HepG2 (cell line): ENCODE measurements around the gene FAIM2. TPM values are rescaled to one million over a fixed set of nuclear protein-coding genes. Genes with fewer than 3 reads are reported as not detected.

Experiments
- ATAC-seq: fragments of 200-7000 bp; cut with Tn5 transposase; 3 replicates; pipeline ENCODE4 v1.9.1; 2020; ENCODE audit warnings: mild to moderate bottlenecking, moderate library complexity
- BruUV-seq: library from RNA; stranded (reverse); fragments of 400-500 nt; replicated peaks from 2 replicates; lab custom pipeline; 2021; lab: Mats Ljungman, UMichigan
- CTCF ChIA-PET: fragments of 300-600 bp; formaldehyde crosslinking; extraction: SDS; loops from one replicate; lab custom pipeline; 2021; ENCODE audit warnings: low total read pairs, inconsistent platforms, low intra/inter-chr PET ratio; lab: Yijun Ruan, JAX
- POLR2A ChIA-PET: fragments of 350-600 bp; sonication (Branson Sonifier 250); formaldehyde crosslinking; loops from one replicate; lab custom pipeline; 2020; ENCODE audit warnings: antibody characterized with exemption, inconsistent platforms; lab: Yijun Ruan, JAX
- DNase-seq: peaks from one replicate; pipeline ENCODE4 v3.0.0-alpha.2; 2015; ENCODE audit warnings: low spot score
- FAIRE-seq: peaks from 3 replicates; lab custom pipeline; 2011; peaks lifted over from hg19 to GRCh38; lab: Jason Lieb, UNC
- H2AFZ ChIP-seq: one replicate; pipeline ENCODE4 v1.6.1; 2011; ENCODE audit warnings: low read length, inconsistent platforms
- H3K27ac ChIP-seq: fragments of 300-600 bp; 3 replicates; pipeline ENCODE4 v1.8.0; 2011; ENCODE audit warnings: mixed run types, mild to moderate bottlenecking, mixed read lengths, low read length, inconsistent platforms; ENCODE audit not compliant: insufficient read depth; ENCODE audit errors: extremely low read length
- H3K27me3 ChIP-seq, 2 experiments: fragments of 200-600 bp in 1 of 2; 2 replicates in 1 of 2; 3 replicates in 1 of 2; pipeline versions ENCODE4 v1.6.0 to v1.8.0; 2011; ENCODE audit warnings: low read length in 2 of 2, mild to moderate bottlenecking in 2 of 2, moderate library complexity in 2 of 2, inconsistent platforms in 1 of 2; ENCODE audit not compliant: insufficient read depth in 2 of 2, control insufficient read depth in 1 of 2
- H3K36me3 ChIP-seq, 2 experiments: fragments of 200-600 bp in 1 of 2; replicated peaks in 1 of 2; 2 replicates in 1 of 2; 3 replicates in 1 of 2; pipeline versions ENCODE4 v1.5.1 to v1.8.0; 2011; ENCODE audit warnings: low read length in 2 of 2, inconsistent platforms in 1 of 2; ENCODE audit not compliant: insufficient read depth in 2 of 2, control insufficient read depth in 1 of 2
- H3K4me1 ChIP-seq: 2 replicates; pipeline ENCODE4 v1.5.1; 2012; ENCODE audit warnings: low read length, inconsistent platforms; ENCODE audit not compliant: insufficient read depth
- H3K4me2 ChIP-seq: 2 replicates; pipeline ENCODE4 v1.6.0; 2011; ENCODE audit warnings: low read depth, low read length, inconsistent platforms
- H3K4me3 ChIP-seq, 3 experiments: fragments of 200-600 bp in 1 of 3; sonication (generic), shearing (Covaris generic) in 1 of 3; replicated peaks in 1 of 3; 2 replicates each; pipeline ENCODE4 v1.5.1; 2011 to 2016; ENCODE audit warnings: low read length in 3 of 3, inconsistent platforms in 2 of 3, low read depth in 2 of 3, mild to moderate bottlenecking in 2 of 3, control low read depth in 1 of 3, mixed read lengths in 1 of 3; ENCODE audit not compliant: insufficient read depth in 1 of 3
- H3K79me2 ChIP-seq: one replicate; pipeline ENCODE4 v1.6.1; 2011; ENCODE audit warnings: low read length, inconsistent platforms; ENCODE audit not compliant: insufficient read depth
- H3K9ac ChIP-seq: 2 replicates; pipeline ENCODE4 v1.6.0; 2011; ENCODE audit warnings: mild to moderate bottlenecking, low read depth, low read length, inconsistent platforms; ENCODE audit not compliant: insufficient read depth
- H3K9me3 ChIP-seq: 2 replicates; pipeline ENCODE4 v1.5.1; 2012; ENCODE audit warnings: mild to moderate bottlenecking, low read length
- H4K20me1 ChIP-seq: 2 replicates; pipeline ENCODE4 v1.6.0; 2011; ENCODE audit warnings: inconsistent platforms, mild to moderate bottlenecking, low read length, moderate library complexity; ENCODE audit not compliant: insufficient read depth
- CREB1 ChIP-seq, 2 experiments: fragments of 450-650 bp in 1 of 2; IDR thresholded peaks; 2 replicates each; pipeline ENCODE4 v1.6.1; 2016 to 2017; ENCODE audit warnings: control low read depth in 1 of 2, mild to moderate bottlenecking in 1 of 2, missing compliant biosample characterization in 1 of 2, missing genetic modification characterization in 1 of 2
- GZF1 ChIP-seq: sonication (generic); formaldehyde crosslinking; IDR thresholded peaks from 2 replicates; pipeline ENCODE4 v1.5.1; 2020; ENCODE audit warnings: mild to moderate bottlenecking, missing genetic modification reagents
- KMT2B ChIP-seq: IDR thresholded peaks from 2 replicates; pipeline ENCODE4 v1.6.1; 2016; ENCODE audit warnings: missing genetic modification reagents, missing compliant biosample characterization
- NCOA5 ChIP-seq: sonication (generic); formaldehyde crosslinking; IDR thresholded peaks from 2 replicates; pipeline ENCODE4 v1.4.0; 2020; ENCODE audit warnings: missing genetic modification reagents
- RBM39 ChIP-seq: fragments of 200-400 bp; formaldehyde crosslinking; IDR thresholded peaks from one replicate; pipeline ENCODE4 v1.6.1; 2018; ENCODE audit warnings: antibody characterized with exemption, mild to moderate bottlenecking, low read depth, low read length; ENCODE audit not compliant: poor library complexity, severe bottlenecking
- ZBTB42 ChIP-seq: sonication (generic); formaldehyde crosslinking; IDR thresholded peaks from 2 replicates; pipeline ENCODE4 v1.5.0; 2020; ENCODE audit warnings: mild to moderate bottlenecking, missing genetic modification reagents
- ZNF142 ChIP-seq: sonication (generic); formaldehyde crosslinking; IDR thresholded peaks from 2 replicates; pipeline ENCODE4 v1.4.0; 2020; ENCODE audit warnings: missing genetic modification reagents
- ZNF18 ChIP-seq: sonication (generic); formaldehyde crosslinking; IDR thresholded peaks from 2 replicates; pipeline ENCODE4 v1.8.0; 2022; ENCODE audit warnings: mild to moderate bottlenecking, missing genetic modification reagents; ENCODE audit not compliant: insufficient replicate concordance
- ZNF34 ChIP-seq: sonication (generic); formaldehyde crosslinking; IDR thresholded peaks from 2 replicates; pipeline ENCODE4 v1.4.0; 2020; ENCODE audit warnings: mild to moderate bottlenecking, missing genetic modification reagents, borderline replicate concordance
- ZNF569 ChIP-seq: sonication (generic); formaldehyde crosslinking; IDR thresholded peaks from 2 replicates; pipeline ENCODE4 v1.5.0; 2020; ENCODE audit warnings: mild to moderate bottlenecking, missing genetic modification reagents, moderate library complexity, borderline replicate concordance
- WGBS: methylation state at CpG from one replicate; pipeline ENCODE4 v1.1.6; 2017; ENCODE audit warnings: low lambda C conversion rate; 5-methylcytosine and 5-hydroxymethylcytosine counted together
- in situ Hi-C: cut with HindIII; loops from 2 replicates; pipeline ENCODE4 v1.10.0; 2017; ENCODE audit warnings: low pct_unique_long_range_greater_than_20kb; ENCODE audit not compliant: extremely low pct_ligation_motif_present
- intact Hi-C: fragments of 100-400 bp; cut with micrococcal nuclease; formaldehyde crosslinking; loops from one replicate; pipeline ENCODE4 v1.10.0; 2022; ENCODE audit not compliant: unreplicated experiment
- polyA plus RNA-seq, 8 experiments: library from polyadenylated mRNA; depleted of rRNA in 3 of 8; stranded (reverse) in 7 of 8; unstranded in 1 of 8; fragments of >200 nt; fragmentation: Illumina TruSeq in 4 of 8; extraction: Trizol in 4 of 8; gene quantifications; 2 replicates each; pipeline versions ENCODE4 v1.2.1 to v1.2.3, GENCODE V29; 2011 to 2016; ENCODE audit warnings: low read depth in 4 of 8, missing spikeins in 1 of 8, mixed read lengths in 1 of 8; ENCODE audit not compliant: insufficient read depth in 1 of 8
- total RNA-seq, 5 experiments: library from RNA; depleted of rRNA; stranded (reverse); fragments of >200 nt; fragmentation: Illumina TruSeq; extraction: Trizol; gene quantifications; 2 replicates each; pipeline ENCODE4 v1.2.3, GENCODE V29; 2016; ENCODE audit warnings: low read depth in 1 of 5

Gene FAIM2
- total and polyA plus RNA-seq, 2 of the 13 experiments (the other 11 are each of a cell fraction or from before 2014, with no cell fraction given), result not detected

- no peaks in the 10 kb centered on the region for H3K9me3 ChIP-seq
- DNase-seq (no peak), ATAC-seq (no peak), FAIRE-seq (no peak)
- no TSS peak for BruUV-seq
- H4K20me1 ChIP-seq, result 0 out of 2 replicates have a peak, but pooled peaks cover 2% of the 10 kb centered on the region
- TF ChIP-seq CREB1 (IDR thresholded peaks at IDR 0.05) (no peak), CREB1 (CRISPR knock-in tag; IDR thresholded peaks at IDR 0.05) (no peak)
- intact Hi-C loops, result no loop called here
- ChIA-PET CTCF (no interaction called here), POLR2A (no interaction called here)
- H3K79me2 ChIP-seq, result no peaks in the 10 kb centered on the region
- no peak overlapping the region for H3K4me3 ChIP-seq
- no peak overlapping the region for H3K9ac ChIP-seq
- no peaks in the 10 kb centered on the region for H3K36me3 ChIP-seq
- H3K4me2 ChIP-seq, result no peak overlapping the region
- H3K27ac ChIP-seq, result no peak overlapping the region
- WGBS, result 28% methylated on average over 5 of the region's 5 CpGs
- H3K27me3 ChIP-seq, result peaks cover 8 to 26% of the 10 kb centered on the region in 2 experiments; a peak in 4 of 5 replicates
- H2AFZ ChIP-seq, result no peak overlapping the region
- in situ Hi-C loops, result no loop called here
- no peaks in the 10 kb centered on the region for H3K4me1 ChIP-seq
Observed at GRCh38 chr12:49901986-49902385, 1.7 kb downstream of the FAIM2 start.

DNA sequence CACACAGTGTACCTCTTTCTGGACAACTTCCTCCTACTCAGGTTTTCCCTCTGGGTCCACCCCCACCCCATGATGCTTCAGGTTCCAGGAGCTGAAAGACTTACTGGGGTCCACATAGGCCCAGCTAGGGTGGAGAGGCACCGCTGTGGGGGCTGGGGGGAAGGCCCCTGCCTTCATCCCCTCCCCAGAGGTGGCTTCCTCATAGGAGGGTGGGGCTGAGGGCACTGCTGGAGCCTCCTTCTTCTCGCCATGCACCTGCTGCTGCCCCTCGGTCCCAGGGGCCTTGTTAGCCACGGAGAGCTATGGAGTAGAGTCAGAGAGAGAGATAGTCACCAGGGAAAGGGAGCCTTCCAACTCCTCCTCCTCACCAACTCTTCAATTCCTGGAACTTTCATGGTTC, 2.7 kb downstream of the FAIM2 start:
- no peaks in the 10 kb centered on the region for H3K36me3 ChIP-seq
- no TSS peak for BruUV-seq
- no peaks in the 10 kb centered on the region for H3K79me2 ChIP-seq
- no peak for FAIRE-seq
- H3K27me3 ChIP-seq, result peaks cover 8 to 31% of the 10 kb centered on the region in 2 experiments; a peak in 4 of 5 replicates
- intact Hi-C loops, result no loop called here
- H4K20me1 ChIP-seq, result 0 out of 2 replicates have a peak, but pooled peaks cover 2% of the 10 kb centered on the region
- no peaks in the 10 kb centered on the region for H3K9me3 ChIP-seq
- H3K4me2 ChIP-seq, result no peak overlapping the region
- no peak for DNase-seq
- ATAC-seq, result no peak
- no peak overlapping the region for H3K4me3 ChIP-seq
- H3K4me1 ChIP-seq, result no peaks in the 10 kb centered on the region
- no peak overlapping the region for H3K9ac ChIP-seq
- H2AFZ ChIP-seq, result no peak overlapping the region
- POLR2A ChIA-PET, result no interaction called here
- H3K27ac ChIP-seq, result no peak overlapping the region
- WGBS, result 4% methylated on average over 3 of the region's 4 CpGs
- in situ Hi-C loops, result no loop called here
- CTCF ChIA-PET, result no interaction called here
- TF ChIP-seq ZNF569, result no peak
- no peak for TF ChIP-seq ZBTB42
- TF ChIP-seq RBM39, result no peak
- TF ChIP-seq GZF1, result no peak
- no peak for TF ChIP-seq ZNF18
- TF ChIP-seq ZNF34, result no peak
- TF ChIP-seq KMT2B (CRISPR knock-in tag), result no peak
- no peak for TF ChIP-seq NCOA5
- no peak for TF ChIP-seq ZNF142
